K562 (cell line): ENCODE results near the gene EXOC6. TPM values are rescaled to one million over a fixed set of nuclear protein-coding genes. Genes with fewer than 3 reads are reported as not detected.

ENCODE experiments used
- BMI1 ChIP-seq: fragments of 150-350 bp; IDR thresholded peaks from 2 replicates; pipeline ENCODE4 v1.6.1; 2014; ENCODE audit warnings: low read length
- CBX8 ChIP-seq: fragments of 200-600 bp; sonication (generic); IDR thresholded peaks from 2 replicates; pipeline ENCODE4 v1.6.1; 2012; ENCODE audit warnings: borderline replicate concordance, mixed run types, low read depth, mild to moderate bottlenecking, moderate library complexity, mixed read lengths, low read length, control low read depth, inconsistent platforms; ENCODE audit not compliant: poor library complexity, severe bottlenecking; ENCODE audit errors: extremely low read depth
- CEBPB ChIP-seq: fragments of 450-650 bp; IDR thresholded peaks from 2 replicates; pipeline ENCODE4 v1.6.1; 2016; ENCODE audit warnings: missing genetic modification characterization, missing compliant biosample characterization
- E2F5 ChIP-seq: sonication (generic); formaldehyde crosslinking; IDR thresholded peaks from 2 replicates; pipeline ENCODE4 v1.8.0; 2022; ENCODE audit warnings: mild to moderate bottlenecking, missing genetic modification reagents
- EGR1 ChIP-seq: fragments of 450-650 bp; conservative IDR thresholded peaks from 2 replicates; pipeline ENCODE4 v1.6.1; 2017; ENCODE audit warnings: mild to moderate bottlenecking
- ETV5 ChIP-seq: sonication (generic); formaldehyde crosslinking; IDR thresholded peaks from 2 replicates; pipeline ENCODE4 v1.4.0; 2020; ENCODE audit warnings: low read depth, mild to moderate bottlenecking, missing genetic modification reagents
- FOS ChIP-seq: IDR thresholded peaks from 3 replicates; pipeline ENCODE4 v1.6.1; 2011; ENCODE audit not compliant: insufficient read length; ENCODE audit errors: extremely low read depth
- FOXM1 ChIP-seq, 2 experiments: fragments of 450-650 bp in 1 of 2; sonication (generic) in 1 of 2; formaldehyde crosslinking in 1 of 2; IDR thresholded peaks; 2 replicates each; pipeline versions ENCODE4 v1.6.1 to v1.9.0; 2017 to 2022; ENCODE audit warnings: low read depth in 2 of 2, mild to moderate bottlenecking in 2 of 2, missing genetic modification reagents in 1 of 2, moderate library complexity in 1 of 2
- HDAC8 ChIP-seq: fragments of 450-650 bp; IDR thresholded peaks from 2 replicates; pipeline ENCODE4 v1.6.1; 2016; ENCODE audit warnings: mild to moderate bottlenecking, missing genetic modification characterization, moderate library complexity, missing compliant biosample characterization
- KLF13 ChIP-seq: fragments of 450-650 bp; IDR thresholded peaks from 2 replicates; pipeline ENCODE4 v1.6.1; 2016; ENCODE audit warnings: missing genetic modification characterization, low read depth, mild to moderate bottlenecking, missing compliant biosample characterization, moderate library complexity, borderline replicate concordance
- MAFF ChIP-seq: IDR thresholded peaks from 2 replicates; pipeline ENCODE4 v1.6.1; 2012; ENCODE audit warnings: low read length, improper control_type of control experiment
- MCM5 ChIP-seq: fragments of 450-650 bp; IDR thresholded peaks from 2 replicates; pipeline ENCODE4 v1.6.1; 2016; ENCODE audit warnings: low read depth
- NEUROD1 ChIP-seq: fragments of 150-350 bp; IDR thresholded peaks from 2 replicates; pipeline ENCODE4 v1.6.1; 2014; ENCODE audit warnings: borderline replicate concordance, low read length, low read depth; ENCODE audit not compliant: partially characterized antibody
- NFYB ChIP-seq: IDR thresholded peaks from 2 replicates; pipeline ENCODE4 v1.6.1; 2011; ENCODE audit warnings: mild to moderate bottlenecking, moderate library complexity; ENCODE audit not compliant: insufficient read length; ENCODE audit errors: extremely low read depth
- NR2C1 ChIP-seq, 2 experiments: fragments of 450-650 bp; IDR thresholded peaks; 2 replicates each; pipeline ENCODE4 v1.6.1; 2017; ENCODE audit warnings: mild to moderate bottlenecking in 2 of 2, antibody characterized with exemption in 1 of 2, inconsistent platforms in 1 of 2, missing compliant biosample characterization in 1 of 2, missing genetic modification characterization in 1 of 2
- PHF20 ChIP-seq: fragments of 450-650 bp; IDR thresholded peaks from 2 replicates; pipeline ENCODE4 v1.6.1; 2018; ENCODE audit not compliant: partially characterized antibody
- RBBP5 ChIP-seq: fragments of 200-600 bp; sonication (generic); IDR thresholded peaks from 2 replicates; pipeline ENCODE4 v1.6.1; 2012; ENCODE audit warnings: borderline replicate concordance, mild to moderate bottlenecking, low read length, control low read depth, inconsistent platforms; ENCODE audit not compliant: insufficient read depth, poor library complexity, severe bottlenecking
- RFX1 ChIP-seq: fragments of 450-650 bp; IDR thresholded peaks from 2 replicates; pipeline ENCODE4 v1.6.1; 2016; ENCODE audit warnings: mild to moderate bottlenecking, moderate library complexity
- U2AF2 ChIP-seq: fragments of 200-400 bp; formaldehyde crosslinking; optimal IDR thresholded peaks from 2 replicates; pipeline ENCODE3; 2017; ENCODE audit warnings: low read depth, mild to moderate bottlenecking, low read length
- WHSC1 ChIP-seq: IDR thresholded peaks from one replicate; pipeline ENCODE4 v1.6.1; 2012; ENCODE audit warnings: low read length, control low read depth, inconsistent platforms
- XRCC4 ChIP-seq: IDR thresholded peaks from one replicate; pipeline ENCODE4 v1.6.1; 2011; ENCODE audit not compliant: insufficient read depth, insufficient read length; ENCODE audit errors: extremely low read depth
- ZBED1 ChIP-seq: IDR thresholded peaks from 2 replicates; pipeline ENCODE4 v1.6.1; 2014
- ZBTB12 ChIP-seq: fragments of 250-450 bp; sonication (Bioruptor Pico); IDR thresholded peaks from 2 replicates; pipeline ENCODE4 v1.4.0; 2020
- ZNF143 ChIP-seq: sonication (generic); formaldehyde crosslinking; IDR thresholded peaks from 2 replicates; pipeline ENCODE4 v1.9.0; 2022; ENCODE audit warnings: mild to moderate bottlenecking, missing genetic modification reagents
- ZNF3 ChIP-seq: fragments of 250-450 bp; sonication (Bioruptor Pico); IDR thresholded peaks from 2 replicates; pipeline ENCODE4 v1.5.0; 2021; ENCODE audit warnings: mild to moderate bottlenecking, moderate library complexity
- ZNF408 ChIP-seq: fragments of 250-450 bp; sonication (Bioruptor Pico); IDR thresholded peaks from 2 replicates; pipeline ENCODE4 v1.4.0; 2020; ENCODE audit warnings: low read depth, mild to moderate bottlenecking, moderate library complexity
- ZNF639 ChIP-seq, 2 experiments: fragments of 200-800 bp in 1 of 2; sonication (Bioruptor generic) in 1 of 2; sonication (generic) in 1 of 2; formaldehyde crosslinking in 1 of 2; IDR thresholded peaks in 1 of 2; conservative IDR thresholded peaks in 1 of 2; 2 replicates each; pipeline versions ENCODE4 v1.5.0 to v1.6.1; 2016 to 2020; ENCODE audit warnings: missing compliant biosample characterization in 1 of 2, missing genetic modification characterization in 1 of 2, missing genetic modification reagents in 1 of 2
- polyA plus RNA-seq, 8 experiments: library from polyadenylated mRNA; depleted of rRNA in 4 of 8; stranded (reverse) in 5 of 8; unstranded in 3 of 8; fragments of >200 nt; fragmentation: Nextera tagmentation in 2 of 8; fragmentation: Illumina TruSeq in 1 of 8; extraction: Ambion mirVana in 2 of 8; extraction: Trizol in 1 of 8; gene quantifications; 2 replicates each; pipeline versions ENCODE4 v1.2.1 to v1.2.3, GENCODE V29; 2011 to 2014; ENCODE audit warnings: inconsistent platforms in 1 of 8, missing spikeins in 1 of 8
- total RNA-seq, 7 experiments: library from RNA; depleted of rRNA in 6 of 7; stranded (reverse); fragments of >200 nt in 6 of 7; fragmentation: Illumina TruSeq in 2 of 7; extraction: Trizol in 2 of 7; gene quantifications; 2 replicates each; pipeline versions ENCODE4 v1.2.1 to v1.2.3, GENCODE V29; 2011 to 2021; ENCODE audit warnings: low replicate concordance in 1 of 7

The EXOC6 gene
- total and polyA plus RNA-seq, 9 of the 15 experiments (the other 6 are each of a cell fraction or from before 2014, with no cell fraction given) = 13.9 to 42.8 (median 24.9) TPM

GRCh38 chr10:92822060-92822634 is 26.2 kb upstream of the EXOC6 start (continued):
- TF ChIP-seq E2F5 (CRISPR knock-in tag) = no peak
- no peak for TF ChIP-seq PHF20
- TF ChIP-seq HDAC8 (tag) = no peak
- no peak for TF ChIP-seq ETV5 (CRISPR knock-in tag)
- 0 out of 2 replicates have a peak, but pooled peaks have one; percentile 35 for TF ChIP-seq FOXM1 (IDR thresholded peaks at IDR 0.05; ENCODE audit: low read depth)
- TF ChIP-seq FOXM1 (CRISPR knock-in tag; IDR thresholded peaks at IDR 0.05; ENCODE audit: low read depth) = no peak
- TF ChIP-seq NFYB = no peak
- no peak for TF ChIP-seq RFX1
- peak; percentile 98 for TF ChIP-seq MAFF
- no peak for TF ChIP-seq MCM5
- TF ChIP-seq KLF13 (tag) = no peak
- no peak for TF ChIP-seq ZNF408
- TF ChIP-seq CBX8 = no peak
- TF ChIP-seq U2AF2 = no peak
- no peak for TF ChIP-seq NEUROD1
- TF ChIP-seq XRCC4 = no peak
- no peak for TF ChIP-seq FOS
- TF ChIP-seq ZNF143 (CRISPR knock-in tag) = no peak
- TF ChIP-seq ZNF639 (CRISPR knock-in tag; conservative IDR thresholded peaks at IDR 0.05 in 1 of 2, IDR thresholded peaks at IDR 0.05 in 1 of 2) = no peak; a peak in 1 of 4 replicates
- TF ChIP-seq EGR1 = peak; percentile 45
- TF ChIP-seq ZNF3 (CRISPR knock-in tag) = no peak
- no peak for TF ChIP-seq ZBED1
- TF ChIP-seq BMI1 = no peak
- no peak for TF ChIP-seq CEBPB (tag)
- TF ChIP-seq ZBTB12 = no peak
- TF ChIP-seq NR2C1 (IDR thresholded peaks at IDR 0.05) = no peak
- no peak for TF ChIP-seq NR2C1 (tag; IDR thresholded peaks at IDR 0.05)
- no peak for TF ChIP-seq RBBP5
- no peak for TF ChIP-seq WHSC1
